SK-N-MC (cell line): ENCODE data around the gene EMP2.

Experiments
- EZH2 ChIP-seq: fragments of 200-600 bp; sonication (generic); IDR thresholded peaks from one replicate; pipeline ENCODE4 v1.6.1; 2017; ENCODE audit warnings: antibody characterized with exemption
- POLR2AphosphoS5 ChIP-seq: IDR thresholded peaks from 2 replicates; pipeline ENCODE4 v1.6.1; 2012; ENCODE audit warnings: mild to moderate bottlenecking, low read depth, low read length, borderline replicate concordance

DNA sequence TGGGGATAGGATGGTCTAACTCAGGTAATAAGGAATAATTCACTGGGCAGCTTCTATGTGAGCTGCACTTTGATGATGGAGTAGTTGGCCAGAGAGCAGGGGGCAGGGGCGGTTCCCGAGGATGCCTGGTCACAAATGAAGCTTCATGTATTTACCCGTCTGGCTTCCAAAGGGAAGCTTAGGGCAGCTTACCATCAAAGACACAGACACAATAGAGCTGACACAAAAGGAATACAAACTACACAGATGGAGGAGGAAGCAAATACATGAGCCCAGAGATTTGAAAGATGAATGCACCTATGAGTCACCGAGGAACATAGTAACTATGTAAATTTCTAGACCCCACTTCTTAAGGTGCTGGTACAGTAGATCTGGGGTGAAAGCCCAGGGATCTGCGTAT lies 8.7 kb upstream of the EMP2 start:
- TF ChIP-seq POLR2AphosphoS5: no peak
- no peak for TF ChIP-seq EZH2
